ENCODE data around the gene CHAC1. TPM values are rescaled to one million over a fixed set of nuclear protein-coding genes. Genes with fewer than 3 reads are reported as not detected.
"Not testable (repeated sequence)": the region's sequence is repeated elsewhere in the genome, so short reads cannot be mapped to it uniquely, and the experiment has no call there.

The CHAC1 gene
- total and polyA plus RNA-seq, 7 donors, result 3.7 to 243 (median 49.0) TPM

DNA sequence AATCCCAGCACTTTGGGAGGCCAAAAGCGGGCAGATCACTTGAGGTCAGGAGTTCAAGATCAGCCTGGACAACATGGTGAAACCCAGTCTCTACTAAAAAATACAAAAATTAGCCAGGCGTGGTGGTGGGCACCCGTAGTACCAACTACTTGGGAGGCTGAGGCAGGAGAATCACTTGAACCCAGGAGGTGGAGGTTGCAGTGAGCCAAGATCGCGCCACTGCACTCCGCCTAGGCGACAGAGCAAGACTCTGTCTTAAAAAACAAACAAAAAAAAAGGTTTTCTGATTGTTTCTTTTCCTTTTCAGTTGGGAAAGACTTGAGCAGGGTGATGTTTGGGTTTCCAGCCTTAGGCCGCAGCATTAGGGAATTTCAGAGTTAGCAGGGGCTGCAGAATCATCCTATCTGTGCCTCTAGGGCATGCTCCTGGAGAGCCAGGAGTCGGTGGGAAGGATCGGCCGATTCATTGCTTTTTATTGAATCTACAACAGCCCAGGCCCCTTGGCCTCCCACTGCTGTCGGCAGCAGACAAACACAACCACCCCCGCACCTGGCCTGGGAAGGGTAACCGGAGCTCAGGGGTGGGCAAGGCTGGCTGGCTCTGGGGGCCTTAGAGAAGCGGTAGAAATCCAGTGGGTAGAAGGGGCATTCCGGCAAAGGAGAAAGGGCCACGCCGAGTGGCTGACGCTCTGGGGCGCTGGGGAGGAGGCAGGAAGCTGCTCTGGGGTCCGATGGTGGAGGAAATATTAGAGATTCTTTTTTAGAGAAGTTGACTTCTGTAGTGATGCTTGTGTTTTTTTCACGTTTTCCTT is 6.3 kb downstream of the CHAC1 start:
- intact Hi-C loops (cut with DNase I), result no loop called here
- no peak for DNase-seq
- Histone ChIP-seq H3K27me3 (ENCODE audit: insufficient read depth in 3 of 3, low read length in 2 of 3) (no peaks in the 10 kb centered on the region), H3K4me3 (no peak overlapping the region), H3K4me1 (peaks cover 29% of the 10 kb centered on the region), H3K9me3 (no peaks in the 10 kb centered on the region), H3K27ac (no peak overlapping the region), H3K36me3 (ENCODE audit: insufficient read depth in 1 of 2, low read depth in 1 of 2) (peaks cover 0 to 9% of the 10 kb centered on the region in 2 donors)
- 90 to 93% (median 92%) methylated on average over 22 of the region's 22 CpGs for WGBS, 3 donors
- TF ChIP-seq, protein P1, sequence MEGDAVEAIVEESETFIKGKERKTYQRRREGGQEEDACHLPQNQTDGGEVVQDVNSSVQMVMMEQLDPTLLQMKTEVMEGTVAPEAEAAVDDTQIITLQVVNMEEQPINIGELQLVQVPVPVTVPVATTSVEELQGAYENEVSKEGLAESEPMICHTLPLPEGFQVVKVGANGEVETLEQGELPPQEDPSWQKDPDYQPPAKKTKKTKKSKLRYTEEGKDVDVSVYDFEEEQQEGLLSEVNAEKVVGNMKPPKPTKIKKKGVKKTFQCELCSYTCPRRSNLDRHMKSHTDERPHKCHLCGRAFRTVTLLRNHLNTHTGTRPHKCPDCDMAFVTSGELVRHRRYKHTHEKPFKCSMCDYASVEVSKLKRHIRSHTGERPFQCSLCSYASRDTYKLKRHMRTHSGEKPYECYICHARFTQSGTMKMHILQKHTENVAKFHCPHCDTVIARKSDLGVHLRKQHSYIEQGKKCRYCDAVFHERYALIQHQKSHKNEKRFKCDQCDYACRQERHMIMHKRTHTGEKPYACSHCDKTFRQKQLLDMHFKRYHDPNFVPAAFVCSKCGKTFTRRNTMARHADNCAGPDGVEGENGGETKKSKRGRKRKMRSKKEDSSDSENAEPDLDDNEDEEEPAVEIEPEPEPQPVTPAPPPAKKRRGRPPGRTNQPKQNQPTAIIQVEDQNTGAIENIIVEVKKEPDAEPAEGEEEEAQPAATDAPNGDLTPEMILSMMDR (IDR thresholded peaks at IDR 0.05), result no peak
- no peak for ATAC-seq

DNA sequence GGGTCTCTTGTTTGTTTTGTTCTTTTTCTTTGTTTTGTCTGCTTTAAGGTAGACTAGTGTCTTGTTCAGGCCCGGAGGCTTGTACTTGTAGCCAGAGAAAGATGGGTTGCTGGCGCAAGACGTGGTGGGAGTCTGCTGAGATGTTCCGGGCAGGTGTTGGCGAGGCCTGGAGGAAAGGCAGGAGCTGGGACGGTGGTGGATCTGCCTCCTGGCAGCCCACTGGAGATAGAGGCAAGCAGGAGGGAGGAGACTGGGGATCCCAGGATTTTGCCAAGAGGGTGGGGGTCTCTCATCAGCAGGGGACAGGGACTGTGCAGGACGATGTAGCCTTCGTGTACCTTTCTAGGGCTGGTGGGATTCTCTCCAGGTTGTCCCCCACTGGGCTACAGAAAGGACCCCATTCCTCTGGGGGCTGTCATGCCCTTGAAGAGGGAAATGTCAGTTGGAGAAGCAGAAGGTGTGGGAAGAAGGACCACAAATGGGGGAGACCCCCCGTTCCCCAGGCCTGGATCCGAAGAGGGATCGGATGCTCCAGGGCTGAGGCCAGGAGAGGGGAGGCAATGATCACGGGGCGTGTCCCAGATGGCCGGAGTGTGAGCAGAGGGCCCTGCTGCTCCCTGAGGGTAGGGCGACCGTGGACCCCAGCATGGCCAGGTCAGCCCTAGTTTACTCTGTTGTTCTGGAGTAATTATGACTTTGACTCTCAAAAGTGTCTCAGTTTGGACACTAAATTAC is 7.0 kb downstream of the CHAC1 start:
- H3K27ac ChIP-seq, result no peak overlapping the region
- H3K4me1 ChIP-seq, result peaks cover 23% of the 10 kb centered on the region
- WGBS, 3 donors, result 93 to 95% (median 94%) methylated on average over 16 of the region's 16 CpGs
- H3K4me3 ChIP-seq, result no peak overlapping the region
- peaks cover 0 to 3% of the 10 kb centered on the region in 2 donors for H3K36me3 ChIP-seq (ENCODE audit: insufficient read depth in 1 of 2, low read depth in 1 of 2)
- no peak for ATAC-seq
- no peaks in the 10 kb centered on the region for H3K27me3 ChIP-seq (ENCODE audit: insufficient read depth in 3 of 3, low read length in 2 of 3)
- H3K9me3 ChIP-seq, result no peaks in the 10 kb centered on the region
- DNase-seq, result no peak
- intact Hi-C loops (cut with DNase I), result no loop called here
- TF ChIP-seq, protein P1 (IDR thresholded peaks at IDR 0.05), result no peak

DNA sequence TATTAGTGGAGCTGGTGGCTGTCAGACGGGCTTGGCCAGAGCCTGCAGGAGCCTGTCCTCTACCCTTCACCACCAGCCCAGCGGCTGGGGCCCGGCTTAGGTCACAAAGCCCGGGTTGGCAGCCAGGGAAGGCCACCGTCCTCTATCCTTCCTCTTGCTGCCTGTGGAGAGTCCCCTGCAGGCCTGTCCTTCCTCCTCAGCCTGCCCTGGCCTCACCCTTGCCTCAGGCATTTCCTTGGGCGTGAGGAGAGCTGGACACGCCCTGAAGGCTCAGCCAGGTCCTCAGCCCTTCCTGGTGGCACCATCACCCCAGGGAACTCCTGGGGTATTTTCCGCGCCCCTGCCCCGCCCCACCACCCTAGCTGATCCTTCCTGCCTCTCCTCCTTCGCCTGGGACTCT is 7.7 kb downstream of the CHAC1 start:
- no peak for DNase-seq
- no peak overlapping the region for H3K4me3 ChIP-seq

DNA sequence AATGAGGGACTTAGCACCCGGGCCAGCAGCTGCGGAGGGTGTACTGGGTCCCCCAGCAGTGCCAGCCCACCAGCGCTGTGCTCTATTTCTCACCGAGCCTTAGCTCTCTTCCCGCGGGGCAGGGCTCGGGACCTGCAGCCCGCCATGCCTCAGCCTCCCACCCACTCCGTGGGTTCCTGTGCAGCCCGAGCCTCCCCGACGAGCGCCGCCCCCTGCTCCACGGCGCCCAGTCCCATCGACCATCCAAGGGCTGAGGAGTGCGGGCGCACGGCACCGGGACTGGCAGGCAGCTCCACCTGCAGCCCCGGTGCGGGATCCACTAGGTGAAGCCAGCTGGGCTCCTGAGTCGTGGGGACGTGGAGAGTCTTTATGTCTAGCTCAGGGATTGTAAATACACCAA is 8.5 kb downstream of the CHAC1 start:
- ATAC-seq; intact Hi-C loops (cut with DNase I); H3K36me3 ChIP-seq (ENCODE audit: insufficient read depth in 1 of 2, low read depth in 1 of 2); H3K9me3 ChIP-seq; DNase-seq; H3K27ac ChIP-seq; H3K27me3 ChIP-seq (ENCODE audit: insufficient read depth in 3 of 3, low read length in 2 of 3); H3K4me3 ChIP-seq: not testable (repeated sequence)
- 91 to 98% (median 95%) methylated on average over 14 to 25 of the region's 25 CpGs for WGBS, 3 donors
- peaks cover 28% of the 10 kb centered on the region for H3K4me1 ChIP-seq

More for the DNA sequence above, 7.7 kb downstream of the CHAC1 start:
- Histone ChIP-seq H3K4me1 (peaks cover 23% of the 10 kb centered on the region), H3K27ac (no peak overlapping the region), H3K9me3 (no peaks in the 10 kb centered on the region), H3K27me3 (ENCODE audit: insufficient read depth in 3 of 3, low read length in 2 of 3) (no peaks in the 10 kb centered on the region), H3K36me3 (ENCODE audit: insufficient read depth in 1 of 2, low read depth in 1 of 2) (no peaks in the 10 kb centered on the region)
- WGBS, 3 donors, result 83 to 92% (median 89%) methylated on average over 9 to 11 of the region's 11 CpGs
- TF ChIP-seq, protein P1 (IDR thresholded peaks at IDR 0.05), result no peak
- intact Hi-C loops (cut with DNase I), result no loop called here
- ATAC-seq, result no peak

DNA sequence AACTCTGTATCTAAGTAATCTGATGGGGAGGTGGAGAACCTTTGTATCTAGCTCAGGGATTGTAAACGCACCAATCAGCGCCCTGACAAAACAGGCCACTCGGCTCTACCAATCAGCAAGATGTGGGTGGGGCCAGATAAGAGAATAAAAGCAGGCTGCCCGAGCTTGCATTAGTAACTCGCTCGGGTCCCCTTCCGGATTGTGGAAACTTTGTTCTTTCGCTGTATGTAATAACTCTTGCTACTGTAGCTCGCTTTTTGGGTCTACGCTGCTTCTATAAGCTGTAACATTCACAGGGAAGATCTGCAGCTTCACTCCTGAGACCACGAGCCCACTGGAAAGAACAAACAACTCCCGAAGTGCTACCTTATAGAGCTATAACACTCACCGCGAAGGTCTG is 9.0 kb downstream of the CHAC1 start:
- H3K4me3 ChIP-seq; ATAC-seq; intact Hi-C loops (cut with DNase I); H3K27me3 ChIP-seq (ENCODE audit: insufficient read depth in 3 of 3, low read length in 2 of 3); H3K27ac ChIP-seq; H3K36me3 ChIP-seq (ENCODE audit: insufficient read depth in 1 of 2, low read depth in 1 of 2); DNase-seq; H3K9me3 ChIP-seq: not testable (repeated sequence)
- WGBS, 3 donors, result 94 to 97% (median 96%) methylated on average over 14 of the region's 14 CpGs
- H3K4me1 ChIP-seq, result peaks cover 26% of the 10 kb centered on the region

All from psoas muscle (tissue), 8 donors.